Measurements from ENCODE around the gene HSD17B7. TPM values are rescaled to one million over a fixed set of nuclear protein-coding genes. Genes with fewer than 3 reads are reported as not detected.
"Not testable (repeated sequence)": the region's sequence is repeated elsewhere in the genome, so short reads cannot be mapped to it uniquely, and the experiment has no call there.

The HSD17B7 gene
- total RNA-seq, 2 donors from 2014 or later, result 25.5 to 39.5 TPM

GRCh38 chr1:162784926-162785325 is 5.6 kb upstream of the HSD17B7 start:
- not testable (repeated sequence) for ATAC-seq (replicated peaks); H3K27ac Mint-ChIP-seq; H3K4me3 Mint-ChIP-seq; H3K9me3 Mint-ChIP-seq; H3K36me3 Mint-ChIP-seq (ENCODE audit: low read depth); H3K4me1 Mint-ChIP-seq
- peaks cover 13% of the 10 kb centered on the region for H3K27me3 Mint-ChIP-seq

GRCh38 chr1:162788783-162789182 is 1.7 kb upstream of the HSD17B7 start:
- H3K27ac Mint-ChIP-seq; H3K9me3 Mint-ChIP-seq; H3K4me1 Mint-ChIP-seq; H3K4me3 Mint-ChIP-seq; H3K27me3 Mint-ChIP-seq; ATAC-seq (replicated peaks): not testable (repeated sequence)
- H3K36me3 Mint-ChIP-seq (ENCODE audit: low read depth), result peaks cover 14% of the 10 kb centered on the region

- H3K27me3 Mint-ChIP-seq; H3K4me1 Mint-ChIP-seq; ATAC-seq (replicated peaks); H3K9me3 Mint-ChIP-seq: not testable (repeated sequence)
- H3K36me3 Mint-ChIP-seq (ENCODE audit: low read depth), result peaks cover 34% of the 10 kb centered on the region
- peak overlapping the region; percentile 79 for H3K27ac Mint-ChIP-seq
- peak overlapping the region; percentile 78 for H3K4me3 Mint-ChIP-seq
Measured at GRCh38 chr1:162790985-162791357, 469 bp downstream of the HSD17B7 start.

GRCh38 chr1:162794284-162794683 is 3.8 kb downstream of the HSD17B7 start:
- H3K27ac Mint-ChIP-seq; H3K4me3 Mint-ChIP-seq; ATAC-seq (replicated peaks); H3K27me3 Mint-ChIP-seq; H3K9me3 Mint-ChIP-seq; H3K4me1 Mint-ChIP-seq: not testable (repeated sequence)
- H3K36me3 Mint-ChIP-seq (ENCODE audit: low read depth), result peaks cover 68% of the 10 kb centered on the region

- H3K27ac Mint-ChIP-seq; ATAC-seq (replicated peaks); H3K4me1 Mint-ChIP-seq; H3K4me3 Mint-ChIP-seq; H3K9me3 Mint-ChIP-seq; H3K27me3 Mint-ChIP-seq: not testable (repeated sequence)
- H3K36me3 Mint-ChIP-seq (ENCODE audit: low read depth), result peaks cover 92% of the 10 kb centered on the region
Measured at GRCh38 chr1:162796617-162797279, 6.2 kb downstream of the HSD17B7 start.

GRCh38 chr1:162799995-162800830 is 9.7 kb downstream of the HSD17B7 start:
- not testable (repeated sequence) for H3K4me1 Mint-ChIP-seq; H3K9me3 Mint-ChIP-seq; H3K27ac Mint-ChIP-seq; ATAC-seq (replicated peaks); H3K4me3 Mint-ChIP-seq; H3K27me3 Mint-ChIP-seq
- H3K36me3 Mint-ChIP-seq (ENCODE audit: low read depth), result peaks cover 97% of the 10 kb centered on the region

- not testable (repeated sequence) for H3K27me3 Mint-ChIP-seq; H3K4me3 Mint-ChIP-seq; H3K9me3 Mint-ChIP-seq; H3K4me1 Mint-ChIP-seq; H3K27ac Mint-ChIP-seq; ATAC-seq (replicated peaks)
- H3K36me3 Mint-ChIP-seq (ENCODE audit: low read depth), result peaks cover 93% of the 10 kb centered on the region
Measured at GRCh38 chr1:162807503-162807902, 17.0 kb downstream of the HSD17B7 start.

GRCh38 chr1:162812357-162812756 is 21.9 kb downstream of the HSD17B7 start:
- H3K4me3 Mint-ChIP-seq; H3K4me1 Mint-ChIP-seq; H3K27me3 Mint-ChIP-seq; H3K9me3 Mint-ChIP-seq; H3K27ac Mint-ChIP-seq; ATAC-seq (replicated peaks): not testable (repeated sequence)
- peaks cover 51% of the 10 kb centered on the region for H3K36me3 Mint-ChIP-seq (ENCODE audit: low read depth)

- not testable (repeated sequence) for H3K36me3 Mint-ChIP-seq (ENCODE audit: low read depth); ATAC-seq (replicated peaks); H3K4me3 Mint-ChIP-seq; H3K27me3 Mint-ChIP-seq; H3K27ac Mint-ChIP-seq; H3K9me3 Mint-ChIP-seq
- peaks cover 13% of the 10 kb centered on the region for H3K4me1 Mint-ChIP-seq
Measured at GRCh38 chr1:162818136-162818535, 27.6 kb downstream of the HSD17B7 start.

GRCh38 chr1:162818666-162819065 is 28.2 kb downstream of the HSD17B7 start:
- not testable (repeated sequence) for H3K27me3 Mint-ChIP-seq; H3K27ac Mint-ChIP-seq; ATAC-seq (replicated peaks); H3K4me3 Mint-ChIP-seq; H3K9me3 Mint-ChIP-seq; H3K36me3 Mint-ChIP-seq (ENCODE audit: low read depth)
- H3K4me1 Mint-ChIP-seq, result peaks cover 13% of the 10 kb centered on the region

- Mint-ChIP-seq H3K36me3 (ENCODE audit: low read depth) (no peaks in the 10 kb centered on the region), H3K4me3 (peak overlapping the region; percentile 63), H3K27me3 (peaks cover 20% of the 10 kb centered on the region), H3K27ac (no peak overlapping the region), H3K4me1 (peaks cover 13% of the 10 kb centered on the region), H3K9me3 (no peaks in the 10 kb centered on the region)
- peak; percentile 37 for ATAC-seq (replicated peaks)
Measured at GRCh38 chr1:162822391-162823200, 32.1 kb downstream of the HSD17B7 start.

GRCh38 chr1:162823231-162823630 is 32.7 kb downstream of the HSD17B7 start:
- Mint-ChIP-seq H3K4me3 (peak overlapping the region; percentile 63), H3K27me3 (peaks cover 20% of the 10 kb centered on the region), H3K27ac (no peak overlapping the region), H3K36me3 (ENCODE audit: low read depth) (no peaks in the 10 kb centered on the region), H3K4me1 (peaks cover 13% of the 10 kb centered on the region), H3K9me3 (no peaks in the 10 kb centered on the region)
- ATAC-seq (replicated peaks), result peak; percentile 84

GRCh38 chr1:162823771-162824525 is 33.4 kb downstream of the HSD17B7 start:
- ATAC-seq (replicated peaks), result peak; percentile 16
- Mint-ChIP-seq H3K27me3 (peaks cover 24% of the 10 kb centered on the region), H3K36me3 (ENCODE audit: low read depth) (no peaks in the 10 kb centered on the region), H3K4me1 (peaks cover 13% of the 10 kb centered on the region), H3K27ac (no peak overlapping the region), H3K9me3 (no peaks in the 10 kb centered on the region), H3K4me3 (no peak overlapping the region)

GRCh38 chr1:162829268-162829667 is 38.8 kb downstream of the HSD17B7 start:
- Mint-ChIP-seq H3K4me1 (no peaks in the 10 kb centered on the region), H3K36me3 (ENCODE audit: low read depth) (no peaks in the 10 kb centered on the region), H3K27ac (no peak overlapping the region), H3K27me3 (peaks cover 17% of the 10 kb centered on the region), H3K4me3 (no peak overlapping the region), H3K9me3 (no peaks in the 10 kb centered on the region)
- ATAC-seq (replicated peaks), result no peak
